Epidermal melanocyte (primary cell): ENCODE measurements around the gene TBRG4.
A peak's percentile ranks its signal among the peaks of the same experiment; 100 is the strongest.

Experiments used
- DNase-seq: peaks from one replicate; pipeline ENCODE4 v3.0.0; 2011; ENCODE audit warnings: low spot score; ENCODE audit not compliant: insufficient read length

The TBRG4 gene

DNA sequence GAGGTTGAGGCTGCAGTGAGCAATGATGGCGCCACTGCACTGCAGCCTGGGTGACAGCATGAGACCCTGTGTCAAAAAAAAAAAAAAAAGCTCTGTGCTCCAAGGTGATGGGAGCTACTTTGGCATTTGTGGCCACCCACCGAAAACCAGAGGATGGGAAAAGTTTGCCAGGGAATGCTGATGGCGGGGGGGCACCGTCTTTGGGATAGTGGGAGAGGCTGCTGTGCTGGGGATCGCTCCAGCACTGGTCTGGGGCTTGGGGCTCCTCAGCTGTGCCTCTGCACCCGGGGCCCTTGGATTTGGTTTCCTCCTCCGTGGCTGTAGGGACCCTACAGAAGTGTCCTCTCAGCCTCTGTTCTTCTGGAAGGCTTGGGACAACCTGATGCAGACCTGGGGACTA, 34.4 kb upstream of the TBRG4 start:
- no peak for DNase-seq

- no peak for DNase-seq
Observed at GRCh38 chr7:45143616-45144015, 32.1 kb upstream of the TBRG4 start.

DNA sequence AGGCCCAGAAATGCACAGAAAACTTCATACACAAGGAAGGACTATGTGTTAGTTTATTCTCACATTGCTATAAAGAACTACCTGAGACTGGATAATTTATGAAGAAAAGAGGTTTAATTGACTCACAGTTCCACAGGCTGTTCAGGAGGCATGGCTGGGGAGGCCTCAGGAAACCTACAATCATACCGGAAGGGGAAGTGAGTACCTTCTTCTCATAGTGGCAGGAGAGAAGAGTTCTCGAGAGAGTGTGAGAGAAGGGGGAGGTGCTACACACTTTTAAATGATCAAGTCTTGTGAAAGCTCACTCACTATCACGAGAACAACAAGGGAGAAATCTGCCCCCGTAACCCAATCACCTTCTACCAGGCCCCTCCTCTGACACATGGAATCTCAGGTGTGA, 29.3 kb upstream of the TBRG4 start:
- no peak for DNase-seq

GRCh38 chr7:45138433-45139267, 27.2 kb upstream of the TBRG4 start:
- no peak for DNase-seq

GRCh38 chr7:45136106-45137060, 24.9 kb upstream of the TBRG4 start:
- peak; percentile 86 for DNase-seq

DNA sequence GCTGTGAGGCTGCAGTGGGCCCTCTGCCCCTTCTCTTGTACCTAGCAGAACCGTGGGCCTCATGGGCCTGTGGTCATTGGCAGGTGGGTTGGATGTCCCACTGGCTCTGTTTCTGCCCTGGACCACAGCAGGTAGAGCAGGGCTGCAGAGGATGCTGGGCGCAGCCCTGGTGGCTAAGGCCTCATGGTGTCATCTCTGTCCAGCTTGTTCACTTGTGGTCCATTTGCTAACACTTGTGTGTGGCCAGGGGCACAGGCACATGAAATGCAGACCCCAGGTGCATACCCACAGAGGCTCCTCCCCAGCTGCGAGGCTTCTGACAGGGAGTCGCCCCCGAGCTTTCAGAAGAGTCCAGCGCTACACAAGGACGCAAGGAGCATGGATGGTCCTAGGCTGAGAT, 22.4 kb upstream of the TBRG4 start:
- DNase-seq, result no peak

- DNase-seq, result no peak
Observed at GRCh38 chr7:45133352-45133751, 21.9 kb upstream of the TBRG4 start.

GRCh38 chr7:45132708-45133320, 21.3 kb upstream of the TBRG4 start:
- no peak for DNase-seq

- no peak for DNase-seq
Observed at GRCh38 chr7:45131891-45132290, 20.4 kb upstream of the TBRG4 start.

DNA sequence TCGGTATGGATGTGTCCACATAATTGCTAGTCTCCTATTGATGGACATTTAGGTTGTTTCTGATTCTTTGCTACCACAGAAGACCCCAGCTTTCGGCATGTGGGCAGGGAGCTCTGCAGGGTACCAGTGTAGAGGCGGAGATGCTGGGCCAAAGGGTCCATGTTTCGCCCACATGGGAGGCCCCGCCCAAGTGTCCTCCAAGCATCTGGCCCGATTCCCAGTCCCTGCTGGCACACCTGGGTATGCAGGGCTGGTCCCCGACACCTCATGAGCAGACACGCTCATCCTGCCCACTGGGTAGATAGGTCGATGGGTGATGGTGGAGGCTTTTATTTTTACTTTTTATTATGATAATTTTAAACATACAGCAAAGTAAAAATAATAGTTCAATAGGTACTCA, 19.4 kb upstream of the TBRG4 start:
- no peak for DNase-seq

GRCh38 chr7:45129906-45130305, 18.4 kb upstream of the TBRG4 start:
- DNase-seq, result no peak

GRCh38 chr7:45129181-45129800, 17.8 kb upstream of the TBRG4 start:
- no peak for DNase-seq

GRCh38 chr7:45126920-45127319, 15.4 kb upstream of the TBRG4 start:
- no peak for DNase-seq

DNA sequence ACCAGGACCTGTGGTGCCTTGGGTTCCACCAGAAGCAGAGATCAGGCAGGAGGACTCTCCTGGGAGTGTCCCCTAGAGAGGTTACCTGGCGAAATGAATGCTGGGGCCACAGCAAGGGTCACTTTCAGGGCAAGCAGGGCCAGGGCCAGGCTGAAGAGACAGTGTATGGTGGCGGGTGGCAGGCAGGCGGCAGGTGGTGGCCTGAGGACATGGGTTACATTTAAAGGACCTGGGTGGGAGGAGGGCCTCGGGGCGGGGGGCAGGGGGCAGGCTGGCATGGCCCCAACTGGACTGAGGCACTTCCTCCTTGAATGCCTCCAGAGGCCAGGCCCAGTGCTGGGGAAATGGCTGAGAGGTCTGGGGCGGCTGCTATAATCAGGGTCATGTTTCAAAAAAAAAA, 14.7 kb upstream of the TBRG4 start:
- DNase-seq, result no peak

DNA sequence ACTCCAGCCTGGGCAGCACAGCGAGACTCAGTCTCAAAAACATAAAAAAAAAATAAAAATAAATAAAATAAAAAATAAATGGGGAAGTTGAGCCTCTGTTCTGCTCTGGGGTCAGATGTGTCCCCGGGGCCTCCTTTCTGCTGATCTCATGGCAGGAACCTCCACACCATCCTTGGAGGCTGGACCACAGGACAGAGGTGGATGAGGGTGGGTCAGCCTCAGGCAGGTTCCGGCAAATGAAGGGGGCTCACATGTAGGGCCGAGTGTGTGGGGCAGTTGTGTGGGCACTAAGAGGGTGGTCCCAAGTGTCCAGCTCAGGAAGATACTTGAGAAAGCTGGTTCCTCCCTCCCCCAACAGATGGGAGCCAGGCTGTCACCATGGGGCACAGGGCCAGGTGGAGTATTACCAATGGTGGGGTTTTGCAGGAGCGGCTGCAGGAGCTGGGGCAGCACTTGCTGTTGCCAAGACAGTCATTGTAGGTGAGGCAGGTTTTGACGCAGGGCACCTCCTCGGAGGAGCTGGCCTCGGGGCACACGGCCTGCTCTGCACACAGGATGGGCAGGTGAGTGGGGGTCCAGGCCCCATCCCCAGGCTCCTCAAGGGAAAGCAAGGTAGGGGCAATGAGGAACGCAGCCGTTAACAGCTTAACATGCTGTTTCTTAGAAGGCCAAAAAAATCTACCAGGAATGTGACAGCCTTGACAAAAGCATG, 13.9 kb upstream of the TBRG4 start:
- DNase-seq, result no peak

DNA sequence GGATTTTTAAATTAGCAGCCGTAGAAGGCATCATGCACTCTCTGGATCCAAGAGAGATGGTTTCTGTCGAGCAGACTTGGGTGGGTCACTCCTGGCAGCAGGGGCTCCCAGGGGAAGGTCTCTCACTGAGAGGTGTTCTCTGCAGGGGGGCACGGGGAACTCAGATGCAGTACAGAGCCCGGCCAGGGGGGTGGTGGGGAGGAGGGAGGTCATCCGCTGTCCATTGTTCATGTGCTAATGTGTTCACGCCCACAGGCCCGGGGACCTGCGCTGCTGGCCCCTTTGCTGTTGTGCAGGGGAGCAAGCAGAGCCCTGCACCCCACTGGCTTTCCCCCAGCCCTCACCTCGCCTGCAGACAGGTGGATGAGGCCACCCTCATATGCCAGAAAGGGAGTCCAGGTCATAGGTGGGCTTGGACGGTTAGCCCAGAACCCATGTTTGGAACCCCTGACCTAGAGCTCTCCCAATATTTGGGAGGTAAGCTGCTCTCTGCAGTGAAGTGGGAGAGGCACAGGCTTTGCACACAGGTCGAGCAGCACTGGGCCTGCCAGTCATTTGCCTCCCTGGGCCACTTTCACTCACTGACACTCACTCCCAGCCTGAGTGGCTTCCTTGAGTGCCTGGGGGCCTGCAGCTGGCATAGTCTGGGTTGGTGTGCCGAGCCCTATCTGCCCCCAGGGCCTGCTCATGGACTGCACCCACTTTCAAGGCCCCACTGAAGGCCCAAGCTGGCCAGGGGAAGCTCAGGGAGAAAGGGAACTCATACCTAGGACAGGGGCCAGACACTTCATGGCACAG, 12.6 kb upstream of the TBRG4 start:
- DNase-seq, result no peak

- DNase-seq, result no peak
Observed at GRCh38 chr7:45122975-45123860, 11.7 kb upstream of the TBRG4 start.

GRCh38 chr7:45119550-45119949, 8.1 kb upstream of the TBRG4 start:
- DNase-seq, result no peak

DNA sequence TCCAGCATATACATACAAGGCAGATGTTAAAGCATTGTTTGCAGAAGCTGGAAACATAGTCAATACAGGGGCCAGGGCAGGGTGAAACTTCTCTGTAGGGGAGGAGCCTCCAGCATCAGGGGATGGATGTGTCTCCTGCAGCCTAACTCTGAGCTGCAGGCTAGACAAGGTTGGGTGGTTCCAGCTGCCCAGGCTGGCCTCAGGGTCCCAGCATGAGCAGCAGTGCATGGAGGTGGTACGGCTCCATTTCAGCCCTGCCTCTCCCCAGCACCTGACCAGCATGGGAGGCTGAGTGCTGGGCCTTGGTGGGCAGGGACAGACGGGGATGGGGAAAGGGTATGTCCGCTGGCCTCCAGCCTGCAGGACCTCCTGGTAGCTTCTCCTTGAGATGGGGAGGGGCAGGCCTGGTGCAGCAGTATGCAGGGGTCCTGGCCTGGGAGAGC, 7.4 kb upstream of the TBRG4 start:
- DNase-seq, result no peak
